Cardiac septum (tissue), 1 donor: Measurements from ENCODE around the gene LCN2. TPM values are rescaled to one million over a fixed set of nuclear protein-coding genes. Genes with fewer than 3 reads are reported as not detected.

Source experiments
- DNase-seq: peaks from one replicate; pipeline ENCODE4 v3.0.0-alpha.2; 2020; ENCODE audit warnings: low spot score
- intact Hi-C: fragments of 100-400 bp; cut with DNase I; formaldehyde crosslinking; loops from one replicate; pipeline ENCODE4 v1.14.0; 2022
- total RNA-seq: library from RNA; stranded (reverse); fragmentation: NEBNext Ultra II Directional; extraction: Animal tissue kit (Norgen Biotek cat#: 25700); gene quantifications from one replicate; pipeline ENCODE4 v1.2.1, GENCODE V29; 2021
- donor health status: DM: no; HTN: no; CAD: no.

LCN2 gene
- total RNA-seq, 1 donor from 2014 or later, result 2.0 TPM

- no peak for DNase-seq
- intact Hi-C loops, result no loop called here
These were observed 35.5 kb upstream of the LCN2 start for GRCh38 chr9:128113526-128114325.

GRCh38 chr9:128114326-128115186, 34.7 kb upstream of the LCN2 start:
- intact Hi-C loops, result loop anchor here (5.0 kb wide), 1 partner anchor 42 kb away; no protein-coding TSS in a partner anchor
- peak; percentile 63 for DNase-seq

GRCh38 chr9:128115187-128116103, 33.8 kb upstream of the LCN2 start:
- intact Hi-C loops, result loop anchor here (2.0 to 5.0 kb wide), 2 partner anchors 43 to 81 kb away; no protein-coding TSS in a partner anchor
- DNase-seq, result peak; percentile 20

- intact Hi-C loops, result loop anchor here (1.0 to 5.0 kb wide), 3 partner anchors 44 to 173 kb away; no protein-coding TSS in a partner anchor
- DNase-seq, result no peak
These were observed 32.9 kb upstream of the LCN2 start for GRCh38 chr9:128116104-128117083.

- DNase-seq, result peak; percentile 97
- intact Hi-C loops, result loop anchor here (1.0 to 5.0 kb wide), 3 partner anchors 46 to 175 kb away; no protein-coding TSS in a partner anchor
These were observed 31.4 kb upstream of the LCN2 start for GRCh38 chr9:128117613-128118471.

GRCh38 chr9:128118472-128118857, 30.8 kb upstream of the LCN2 start:
- intact Hi-C loops, result loop anchor here (5.0 kb wide), 1 partner anchor 46 kb away; no protein-coding TSS in a partner anchor
- peak; percentile 24 for DNase-seq

GRCh38 chr9:128118971-128119665, 30.1 kb upstream of the LCN2 start:
- peak; percentile 46 for DNase-seq
- intact Hi-C loops, result loop anchor here (5.0 kb wide), 1 partner anchor 47 kb away; no protein-coding TSS in a partner anchor

GRCh38 chr9:128120061-128120740, 29.1 kb upstream of the LCN2 start:
- peak; percentile 70 for DNase-seq

GRCh38 chr9:128120741-128121465, 28.4 kb upstream of the LCN2 start:
- intact Hi-C loops, result no loop called here
- no peak for DNase-seq

More at GRCh38 chr9:128120061-128120740, 29.1 kb upstream of the LCN2 start:
- intact Hi-C loops, result no loop called here

- intact Hi-C loops, result no loop called here
These were observed 27.8 kb upstream of the LCN2 start for GRCh38 chr9:128121466-128121810.

GRCh38 chr9:128121924-128122808, 27.1 kb upstream of the LCN2 start:
- no peak for DNase-seq
- intact Hi-C loops, result no loop called here

More at GRCh38 chr9:128121466-128121810, 27.8 kb upstream of the LCN2 start:
- no peak for DNase-seq

GRCh38 chr9:128122809-128123175, 26.5 kb upstream of the LCN2 start:
- intact Hi-C loops, result no loop called here
- no peak for DNase-seq

GRCh38 chr9:128123451-128124080, 25.7 kb upstream of the LCN2 start:
- no peak for DNase-seq
- intact Hi-C loops, result no loop called here

- intact Hi-C loops, result no loop called here
- no peak for DNase-seq
These were observed 24.8 kb upstream of the LCN2 start for GRCh38 chr9:128124451-128124850.
